Neutrophil (primary cell): Measurements from ENCODE around the gene QARS1.

Experiments
- H3K27ac ChIP-seq: fragments of 200-600 bp; sonication (generic); 2 replicates; pipeline ENCODE4 v1.5.1; 2016; ENCODE audit warnings: mild to moderate bottlenecking, moderate library complexity
- H3K27me3 ChIP-seq: fragments of 200-600 bp; sonication (generic); 2 replicates; pipeline ENCODE4 v1.6.0; 2016; ENCODE audit warnings: mild to moderate bottlenecking
- H3K36me3 ChIP-seq: fragments of 200-600 bp; sonication (generic); 2 replicates; pipeline ENCODE4 v1.5.1; 2017
- H3K4me1 ChIP-seq, 2 experiments: fragments of 200-600 bp in 1 of 2; sonication (generic) in 1 of 2; 1 replicate in 1 of 2; 2 replicates in 1 of 2; pipeline versions ENCODE4 v1.5.1 to v1.6.1; 2013 to 2016; ENCODE audit warnings: low read depth in 1 of 2, low read length in 1 of 2, mild to moderate bottlenecking in 1 of 2, moderate library complexity in 1 of 2; ENCODE audit not compliant: control insufficient read depth in 1 of 2, insufficient read depth in 1 of 2
- H3K4me3 ChIP-seq, 2 experiments: fragments of 200-600 bp in 1 of 2; sonication (generic) in 1 of 2; 1 replicate in 1 of 2; 2 replicates in 1 of 2; pipeline ENCODE4 v1.5.1; 2013 to 2016; ENCODE audit warnings: low read depth in 1 of 2, low read length in 1 of 2, mild to moderate bottlenecking in 1 of 2, moderate library complexity in 1 of 2
- H3K9me3 ChIP-seq: fragments of 200-600 bp; sonication (generic); 2 replicates; pipeline ENCODE4 v1.5.1; 2016
- CTCF ChIP-seq: fragments of 200-600 bp; sonication (generic); IDR thresholded peaks from 2 replicates; pipeline ENCODE4 v1.5.1; 2016; ENCODE audit warnings: antibody characterized with exemption

Gene QARS1

GRCh38 chr3:49122886-49123545, 18.5 kb upstream of the QARS1 start:
- Histone ChIP-seq H3K27me3 (no peaks in the 10 kb centered on the region), H3K36me3 (peaks cover 11% of the 10 kb centered on the region), H3K4me1 (peaks cover 13 to 25% of the 10 kb centered on the region in 2 experiments), H3K4me3 (no peak overlapping the region), H3K27ac (no peak overlapping the region), H3K9me3 (no peaks in the 10 kb centered on the region)
- no peak for TF ChIP-seq CTCF

GRCh38 chr3:49122451-49122850, 17.9 kb upstream of the QARS1 start:
- Histone ChIP-seq H3K27ac (no peak overlapping the region), H3K27me3 (no peaks in the 10 kb centered on the region), H3K4me3 (no peak overlapping the region), H3K36me3 (peaks cover 17% of the 10 kb centered on the region), H3K4me1 (peaks cover 13 to 25% of the 10 kb centered on the region in 2 experiments), H3K9me3 (no peaks in the 10 kb centered on the region)
- TF ChIP-seq CTCF, result no peak

DNA sequence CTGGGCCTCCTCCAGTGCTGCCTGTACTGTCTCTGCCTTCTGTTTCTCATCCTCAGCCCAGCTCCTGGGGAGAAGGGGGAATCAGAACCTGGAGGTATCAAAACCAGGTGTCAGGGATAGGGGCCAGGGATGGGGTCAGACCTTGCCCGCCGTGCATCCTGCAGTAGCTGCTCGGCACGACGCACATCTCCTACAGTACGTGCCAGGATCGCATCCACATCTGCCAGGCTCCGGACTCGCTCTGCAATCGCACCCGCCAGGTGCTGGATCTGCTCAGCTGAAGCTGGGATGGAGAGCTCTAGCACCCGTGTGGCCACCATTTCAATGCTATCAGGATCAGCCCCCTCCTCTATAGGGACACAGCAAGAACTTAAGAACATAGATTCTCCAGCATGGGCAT, 17.5 kb upstream of the QARS1 start:
- peak overlapping the region; percentile 96 for H3K27ac ChIP-seq
- H3K36me3 ChIP-seq, result peaks cover 21% of the 10 kb centered on the region
- no peaks in the 10 kb centered on the region for H3K27me3 ChIP-seq
- H3K9me3 ChIP-seq, result no peaks in the 10 kb centered on the region
- H3K4me1 ChIP-seq, result peaks cover 13 to 25% of the 10 kb centered on the region in 2 experiments
- H3K4me3 ChIP-seq, result no peak overlapping the region
- no peak for TF ChIP-seq CTCF

- H3K4me3 ChIP-seq, result peak overlapping the region; percentile 90 to 99
- H3K9me3 ChIP-seq, result no peaks in the 10 kb centered on the region
- peaks cover 13 to 25% of the 10 kb centered on the region in 2 experiments for H3K4me1 ChIP-seq
- H3K27ac ChIP-seq, result peak overlapping the region; percentile 96
- TF ChIP-seq CTCF, result no peak
- peaks cover 29% of the 10 kb centered on the region for H3K36me3 ChIP-seq
- no peaks in the 10 kb centered on the region for H3K27me3 ChIP-seq
Observed at GRCh38 chr3:49121132-49121736, 16.7 kb upstream of the QARS1 start.

DNA sequence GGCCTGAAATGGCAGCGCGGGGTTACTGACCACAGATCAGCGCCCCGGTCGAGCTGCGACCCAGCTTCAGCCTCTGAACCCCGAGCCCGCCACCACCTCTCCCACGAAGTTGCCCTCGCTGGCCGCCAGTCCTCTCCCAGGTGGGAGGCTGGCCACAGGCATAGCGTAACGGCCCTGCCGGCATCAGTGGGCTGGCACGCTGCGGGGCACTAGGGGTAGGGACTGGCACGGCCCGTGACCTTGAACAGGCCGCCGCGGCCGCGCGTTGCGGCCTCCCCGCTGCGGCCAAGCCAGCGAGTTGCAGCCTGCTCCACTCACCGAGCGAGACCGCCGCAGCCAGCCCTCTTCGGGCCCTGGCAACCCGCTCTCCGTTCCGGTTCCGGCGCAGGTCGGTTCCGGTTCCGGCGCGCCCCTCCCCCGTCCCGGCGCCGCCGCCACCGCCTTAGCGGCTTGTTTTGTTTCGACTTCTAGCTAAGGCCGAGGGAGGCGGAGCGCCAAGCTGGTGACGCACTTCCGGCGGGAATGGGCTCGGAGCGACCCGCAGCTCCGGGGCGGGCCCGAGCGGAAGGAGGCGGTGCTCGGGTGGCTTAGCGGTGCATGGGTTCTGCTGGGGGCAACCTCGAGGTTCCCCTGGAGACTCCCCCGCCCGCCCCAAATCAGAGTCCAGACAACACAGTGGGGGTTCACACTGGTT, 16.0 kb upstream of the QARS1 start, which contains the start of gene USP19:
USP19 (minus strand) TSS at position 386 of the 694 bp plus-strand sequence. CDS start 1,678 bp downstream, outside the sequence.
- Histone ChIP-seq H3K4me3 (peak within 1 kb of the TSS; percentile 90 to 99), H3K27me3 (no peaks in the 10 kb centered on the region), H3K9me3 (no peaks in the 10 kb centered on the region), H3K36me3 (peaks cover 35% of the 10 kb centered on the region), H3K4me1 (peaks cover 13 to 25% of the 10 kb centered on the region in 2 experiments), H3K27ac (peak within 1 kb of the TSS; percentile 96)
- peak; percentile 47 for TF ChIP-seq CTCF
